Astrocyte (in vitro differentiated cells and primary cell): ENCODE results near the gene SLC35G4. TPM values are rescaled to one million over a fixed set of nuclear protein-coding genes. Genes with fewer than 3 reads are reported as not detected.
"Not testable (repeated sequence)": the region's sequence is repeated elsewhere in the genome, so short reads cannot be mapped to it uniquely, and the experiment has no call there.

Source experiments
- DNase-seq: peaks from one replicate; pipeline ENCODE4 v3.0.0-alpha.2; 2010; ENCODE audit warnings: low read depth
- FAIRE-seq: peaks from 2 replicates; lab custom pipeline; 2011; peaks lifted over from hg19 to GRCh38; lab: Jason Lieb, UNC
- H2AFZ ChIP-seq: 2 replicates; pipeline ENCODE4 v1.6.0; 2012; ENCODE audit warnings: low read depth, low read length, inconsistent platforms
- H3K27ac ChIP-seq: 2 replicates; pipeline ENCODE4 v1.5.1; 2011; ENCODE audit warnings: low read depth, low read length, inconsistent platforms
- H3K27me3 ChIP-seq: 2 replicates; pipeline ENCODE4 v1.6.0; 2011; ENCODE audit warnings: low read length, inconsistent platforms; ENCODE audit not compliant: insufficient read depth
- H3K36me3 ChIP-seq: 2 replicates; pipeline ENCODE4 v1.5.1; 2011; ENCODE audit warnings: low read length, inconsistent platforms; ENCODE audit not compliant: insufficient read depth
- H3K4me1 ChIP-seq: 2 replicates; pipeline ENCODE4 v1.5.1; 2011; ENCODE audit warnings: low read length, inconsistent platforms; ENCODE audit not compliant: insufficient read depth
- H3K4me2 ChIP-seq: 2 replicates; pipeline ENCODE4 v1.6.0; 2012; ENCODE audit warnings: low read length, inconsistent platforms
- H3K4me3 ChIP-seq: 2 replicates; pipeline ENCODE4 v1.5.1; 2011; ENCODE audit warnings: low read depth, mild to moderate bottlenecking, low read length, inconsistent platforms; ENCODE audit not compliant: insufficient read depth
- H3K79me2 ChIP-seq: 2 replicates; pipeline ENCODE4 v1.6.0; 2012; ENCODE audit warnings: mild to moderate bottlenecking, low read length, inconsistent platforms; ENCODE audit not compliant: insufficient read depth
- H3K9ac ChIP-seq: 2 replicates; pipeline ENCODE4 v1.6.0; 2012; ENCODE audit warnings: mild to moderate bottlenecking, low read length, inconsistent platforms
- H3K9me3 ChIP-seq: 2 replicates; pipeline ENCODE4 v1.5.1; 2012; ENCODE audit warnings: low read depth, mild to moderate bottlenecking, low read length, inconsistent platforms; ENCODE audit not compliant: insufficient read depth
- H4K20me1 ChIP-seq: 2 replicates; pipeline ENCODE4 v1.6.0; 2012; ENCODE audit warnings: low read length, inconsistent platforms; ENCODE audit not compliant: insufficient read depth
- H3K27ac Mint-ChIP-seq: one replicate; pipeline ENCODE4 v1.8.0; 2021; ENCODE audit warnings: mild to moderate bottlenecking, mixed read lengths; ENCODE audit not compliant: unreplicated experiment
- H3K27me3 Mint-ChIP-seq: one replicate; pipeline ENCODE4 v1.8.0; 2021; ENCODE audit warnings: low read depth, mixed read lengths; ENCODE audit not compliant: unreplicated experiment
- H3K36me3 Mint-ChIP-seq: one replicate; pipeline ENCODE4 v1.8.0; 2021; ENCODE audit warnings: low read depth, mixed read lengths; ENCODE audit not compliant: unreplicated experiment
- H3K4me1 Mint-ChIP-seq: one replicate; pipeline ENCODE4 v1.8.0; 2021; ENCODE audit warnings: low read depth, mixed read lengths; ENCODE audit not compliant: unreplicated experiment
- H3K4me3 Mint-ChIP-seq: one replicate; pipeline ENCODE4 v1.8.0; 2021; ENCODE audit warnings: mild to moderate bottlenecking, moderate library complexity, mixed read lengths; ENCODE audit not compliant: unreplicated experiment
- H3K9me3 Mint-ChIP-seq: one replicate; pipeline ENCODE4 v1.8.0; 2021; ENCODE audit warnings: mild to moderate bottlenecking, mixed read lengths; ENCODE audit not compliant: unreplicated experiment
- total RNA-seq: library from RNA; stranded (reverse); gene quantifications from 2 replicates; pipeline ENCODE4 v1.2.1, GENCODE V29; 2021

Gene SLC35G4
- total RNA-seq, 1 donor from 2014 or later = not detected

- not testable (repeated sequence) for H3K4me1 ChIP-seq, H3K27ac Mint-ChIP-seq, H3K4me3 ChIP-seq, H3K27ac ChIP-seq, H3K9me3 ChIP-seq, H2AFZ ChIP-seq, H3K36me3 Mint-ChIP-seq, H3K36me3 ChIP-seq, H4K20me1 ChIP-seq, H3K4me2 ChIP-seq, H3K27me3 ChIP-seq, H3K9me3 Mint-ChIP-seq, H3K27me3 Mint-ChIP-seq, H3K4me3 Mint-ChIP-seq, H3K79me2 ChIP-seq, FAIRE-seq, H3K9ac ChIP-seq, DNase-seq, H3K4me1 Mint-ChIP-seq
These were observed 4.6 kb downstream of the SLC35G4 start for GRCh38 chr18:11614042-11614441.

GRCh38 chr18:11614981-11615380, 5.6 kb downstream of the SLC35G4 start:
- H3K27me3 ChIP-seq, H3K4me1 ChIP-seq, H3K4me3 Mint-ChIP-seq, FAIRE-seq, H3K4me3 ChIP-seq, H3K27ac ChIP-seq, H4K20me1 ChIP-seq, H3K27ac Mint-ChIP-seq, H3K36me3 Mint-ChIP-seq, H3K4me1 Mint-ChIP-seq, H3K79me2 ChIP-seq, H3K27me3 Mint-ChIP-seq, H3K4me2 ChIP-seq, H3K9me3 Mint-ChIP-seq, H2AFZ ChIP-seq, H3K36me3 ChIP-seq, H3K9ac ChIP-seq, DNase-seq, H3K9me3 ChIP-seq: not testable (repeated sequence)

- not testable (repeated sequence) for H3K4me3 ChIP-seq, H3K9me3 ChIP-seq, H2AFZ ChIP-seq, H4K20me1 ChIP-seq, H3K4me1 ChIP-seq, H3K4me2 ChIP-seq, H3K79me2 ChIP-seq, H3K27ac ChIP-seq, H3K4me1 Mint-ChIP-seq, FAIRE-seq, H3K4me3 Mint-ChIP-seq, H3K27me3 ChIP-seq, H3K9ac ChIP-seq, H3K36me3 Mint-ChIP-seq, H3K27me3 Mint-ChIP-seq, H3K36me3 ChIP-seq, DNase-seq, H3K27ac Mint-ChIP-seq
- H3K9me3 Mint-ChIP-seq = peaks cover 10% of the 10 kb centered on the region
These were observed 37.9 kb downstream of the SLC35G4 start for GRCh38 chr18:11647310-11647709.

DNA sequence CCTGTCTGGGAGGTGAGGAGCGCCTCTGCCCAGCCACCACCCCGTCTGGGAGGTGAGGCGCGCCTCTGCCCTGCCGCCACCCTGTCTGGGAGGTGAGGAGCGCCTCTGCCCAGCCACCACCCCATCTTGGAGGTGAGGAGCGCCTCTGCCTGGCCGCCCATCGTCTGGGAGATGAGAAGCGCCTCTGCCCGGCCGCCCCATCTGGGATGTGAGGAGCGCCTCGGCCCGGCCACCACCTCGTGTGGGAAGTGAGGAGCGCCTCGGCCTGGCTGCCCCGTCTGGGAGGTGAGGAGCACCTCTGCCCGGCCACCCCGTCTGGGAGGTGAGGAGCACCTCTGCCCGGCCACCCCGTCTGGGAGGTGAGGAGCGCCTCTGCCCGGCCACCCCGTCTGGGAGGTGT, 38.4 kb downstream of the SLC35G4 start:
- not testable (repeated sequence) for H3K9ac ChIP-seq, H3K27ac Mint-ChIP-seq, H4K20me1 ChIP-seq, H3K36me3 ChIP-seq, H3K4me3 ChIP-seq, H3K4me1 ChIP-seq, H3K27me3 ChIP-seq, DNase-seq, FAIRE-seq, H3K4me2 ChIP-seq, H3K9me3 ChIP-seq, H2AFZ ChIP-seq, H3K27me3 Mint-ChIP-seq, H3K36me3 Mint-ChIP-seq, H3K4me3 Mint-ChIP-seq, H3K79me2 ChIP-seq, H3K27ac ChIP-seq, H3K4me1 Mint-ChIP-seq
- peaks cover 10% of the 10 kb centered on the region for H3K9me3 Mint-ChIP-seq
